NCI-H2227 treated with DMSO at 0.1 percent for 48 hours (cell line): ENCODE data around the gene CDK5.
"Not testable (repeated sequence)": the region's sequence is repeated elsewhere in the genome, so short reads cannot be mapped to it uniquely, and the experiment has no call there.

Experiments used
- DNase-seq: peaks from one replicate; lab custom pipeline; 2025; lab: John Stamatoyannopoulos, UW

Gene CDK5

DNA sequence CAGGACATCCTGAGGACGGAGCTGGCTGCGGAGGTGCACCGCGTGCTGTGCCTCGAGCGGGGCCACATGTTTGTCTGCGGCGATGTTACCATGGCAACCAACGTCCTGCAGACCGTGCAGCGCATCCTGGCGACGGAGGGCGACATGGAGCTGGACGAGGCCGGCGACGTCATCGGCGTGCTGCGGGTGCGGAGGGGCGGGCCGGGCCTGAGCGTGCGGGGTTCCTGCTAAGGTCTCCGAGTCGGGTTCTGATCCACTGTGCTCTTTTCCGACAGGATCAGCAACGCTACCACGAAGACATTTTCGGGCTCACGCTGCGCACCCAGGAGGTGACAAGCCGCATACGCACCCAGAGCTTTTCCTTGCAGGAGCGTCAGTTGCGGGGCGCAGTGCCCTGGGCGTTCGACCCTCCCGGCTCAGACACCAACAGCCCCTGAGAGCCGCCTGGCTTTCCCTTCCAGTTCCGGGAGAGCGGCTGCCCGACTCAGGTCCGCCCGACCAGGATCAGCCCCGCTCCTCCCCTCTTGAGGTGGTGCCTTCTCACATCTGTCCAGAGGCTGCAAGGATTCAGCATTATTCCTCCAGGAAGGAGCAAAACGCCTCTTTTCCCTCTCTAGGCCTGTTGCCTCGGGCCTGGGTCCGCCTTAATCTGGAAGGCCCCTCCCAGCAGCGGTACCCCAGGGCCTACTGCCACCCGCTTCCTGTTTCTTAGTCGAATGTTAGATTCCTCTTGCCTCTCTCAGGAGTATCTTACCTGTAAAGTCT is 43.8 kb downstream of the CDK5 start:
- no peak for DNase-seq

DNA sequence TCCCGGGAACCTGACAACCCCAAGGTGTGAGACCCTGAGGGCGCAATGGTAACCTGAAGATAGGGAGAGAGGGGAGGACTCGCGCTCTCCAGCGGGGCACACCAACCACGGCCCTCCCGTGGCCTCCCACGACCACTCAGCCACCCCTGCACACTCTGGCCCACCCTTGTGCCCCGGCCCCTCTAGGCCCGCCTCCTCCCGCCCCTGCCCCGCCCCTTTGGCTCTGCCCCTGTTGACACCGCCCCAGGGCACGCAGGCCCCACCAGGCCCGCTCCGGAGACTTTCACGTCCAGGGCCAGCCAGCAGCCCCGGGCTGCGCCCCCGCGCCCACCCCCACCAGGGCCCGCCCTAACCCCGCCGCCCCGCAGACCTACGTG is 44.4 kb downstream of the CDK5 start:
- DNase-seq: no peak

GRCh38 chr7:151012911-151013347 is 44.8 kb downstream of the CDK5 start:
- DNase-seq: no peak

- DNase-seq: no peak
Observed at GRCh38 chr7:151012031-151012692, 45.5 kb downstream of the CDK5 start.

DNA sequence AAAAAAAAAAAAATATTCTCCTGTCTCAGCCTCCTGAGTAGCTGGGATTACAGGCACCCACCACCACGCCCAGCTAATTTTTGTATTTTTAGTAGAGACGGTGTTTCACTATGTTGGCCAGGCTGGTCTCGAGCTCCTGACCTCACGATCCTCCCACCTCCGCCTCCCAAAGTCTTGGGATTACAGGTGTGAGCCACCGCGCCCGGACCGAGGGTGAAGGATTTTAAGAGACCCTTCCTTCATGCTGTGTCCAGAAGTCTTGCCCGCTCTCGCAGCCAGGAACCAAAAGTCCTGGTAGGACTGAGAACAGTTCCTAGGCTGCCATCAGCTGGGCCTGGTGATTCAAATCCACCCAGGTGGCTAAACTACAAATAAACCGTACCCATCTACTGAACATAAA is 46.1 kb downstream of the CDK5 start:
- not testable (repeated sequence) for DNase-seq

GRCh38 chr7:151011097-151011409 is 46.6 kb downstream of the CDK5 start:
- DNase-seq: no peak

- no peak for DNase-seq
Observed at GRCh38 chr7:151010307-151011096, 47.2 kb downstream of the CDK5 start.

GRCh38 chr7:151010037-151010306 is 47.7 kb downstream of the CDK5 start:
- no peak for DNase-seq

DNA sequence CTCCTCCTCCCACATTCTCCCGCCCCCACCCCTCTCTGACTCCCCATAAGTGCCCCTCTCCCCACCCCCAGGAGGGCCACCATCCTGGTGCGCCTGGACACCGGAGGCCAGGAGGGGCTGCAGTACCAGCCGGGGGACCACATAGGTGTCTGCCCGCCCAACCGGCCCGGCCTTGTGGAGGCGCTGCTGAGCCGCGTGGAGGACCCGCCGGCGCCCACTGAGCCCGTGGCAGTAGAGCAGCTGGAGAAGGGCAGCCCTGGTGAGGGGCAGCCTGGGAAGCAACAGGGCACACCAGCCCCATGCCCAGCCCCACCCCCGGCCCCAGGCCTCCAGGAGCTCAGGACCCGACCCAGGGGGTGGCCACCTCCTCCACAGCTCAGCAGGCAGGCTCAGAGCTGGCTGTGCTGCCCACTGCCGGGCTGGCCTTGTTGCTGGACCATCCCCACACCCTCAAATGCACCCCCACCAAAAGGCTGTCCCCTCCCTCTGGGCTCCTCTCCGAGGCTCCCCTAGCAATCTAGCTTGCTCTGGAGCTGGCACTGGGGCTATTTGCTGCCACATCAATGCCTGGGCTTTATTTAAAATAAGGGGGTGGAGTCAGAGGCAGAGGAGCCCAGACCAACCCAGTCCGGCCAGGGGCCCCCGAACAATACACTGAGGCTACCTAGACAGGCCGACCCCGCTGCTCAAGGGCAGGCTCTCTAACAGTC is 48.2 kb downstream of the CDK5 start:
- no peak for DNase-seq

- DNase-seq: no peak
Observed at GRCh38 chr7:151008511-151009323, 49.0 kb downstream of the CDK5 start.

GRCh38 chr7:151008143-151008510 is 49.6 kb downstream of the CDK5 start:
- DNase-seq: no peak

DNA sequence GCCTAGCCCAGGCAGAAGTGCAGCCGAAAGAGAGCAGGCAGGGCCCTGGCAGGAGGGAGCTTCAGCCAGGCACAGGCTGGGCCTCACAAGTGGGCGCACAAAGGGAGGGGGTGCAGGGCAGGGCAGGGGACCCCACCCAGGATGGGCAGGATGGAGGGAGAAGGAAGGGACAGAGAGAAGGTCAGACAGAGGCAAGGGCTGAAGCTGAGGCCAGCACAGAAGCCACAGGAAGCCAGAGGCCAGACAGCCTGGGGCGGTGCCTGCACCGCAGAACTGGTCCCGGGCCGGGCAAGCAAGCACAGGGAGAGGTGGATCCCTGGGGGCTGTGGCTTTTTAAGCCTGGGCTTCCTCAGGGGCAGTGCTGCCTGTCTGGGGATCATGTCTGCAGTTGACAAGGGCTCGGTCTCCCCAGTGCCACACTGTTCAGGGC is 50.2 kb downstream of the CDK5 start:
- DNase-seq: no peak

DNA sequence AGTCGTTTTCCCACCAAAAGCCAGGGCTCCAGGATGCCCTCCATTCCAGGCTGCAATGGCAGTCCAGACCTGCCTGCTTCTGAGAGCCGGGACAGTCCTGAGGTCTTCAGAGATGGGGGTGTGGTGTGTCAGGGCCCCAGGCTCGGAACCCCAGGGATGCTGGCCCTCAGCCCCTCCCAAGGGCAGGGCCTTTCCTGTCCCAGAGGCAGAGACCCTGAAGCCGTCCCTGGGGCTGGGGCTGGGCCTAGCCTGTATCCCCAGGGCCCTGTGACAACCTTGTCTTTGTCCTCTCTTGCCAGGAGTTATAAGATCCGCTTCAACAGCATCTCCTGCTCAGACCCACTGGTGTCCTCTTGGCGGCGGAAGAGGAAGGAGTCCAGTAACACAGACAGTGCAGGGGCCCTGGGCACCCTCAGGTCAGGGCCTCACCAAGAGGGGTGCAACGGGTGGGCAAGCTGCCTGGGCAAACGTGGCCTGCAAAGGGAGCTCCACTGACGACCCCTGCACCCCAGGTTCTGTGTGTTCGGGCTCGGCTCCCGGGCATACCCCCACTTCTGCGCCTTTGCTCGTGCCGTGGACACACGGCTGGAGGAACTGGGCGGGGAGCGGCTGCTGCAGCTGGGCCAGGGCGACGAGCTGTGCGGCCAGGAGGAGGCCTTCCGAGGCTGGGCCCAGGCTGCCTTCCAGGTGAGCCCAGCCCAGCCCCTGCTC is 51.0 kb downstream of the CDK5 start:
- DNase-seq: no peak

GRCh38 chr7:151005566-151005965 is 52.1 kb downstream of the CDK5 start:
- no peak for DNase-seq
